ENCODE measurements around the gene NOSIP.
A peak's percentile ranks its signal among the peaks of the same experiment; 100 is the strongest.

GRCh38 chr19:49546825-49547565 lies 33.4 kb downstream of the NOSIP start:
- TF ChIP-seq CTCF (IDR thresholded peaks at IDR 0.05): peak; percentile 86 to 93 (median 88)
- no peak for TF ChIP-seq POLR2A (IDR thresholded peaks at IDR 0.05)

Data from right lobe of liver (tissue), 4 donors.